ENCODE data around the gene TMEM132D.

Gene TMEM132D

DNA sequence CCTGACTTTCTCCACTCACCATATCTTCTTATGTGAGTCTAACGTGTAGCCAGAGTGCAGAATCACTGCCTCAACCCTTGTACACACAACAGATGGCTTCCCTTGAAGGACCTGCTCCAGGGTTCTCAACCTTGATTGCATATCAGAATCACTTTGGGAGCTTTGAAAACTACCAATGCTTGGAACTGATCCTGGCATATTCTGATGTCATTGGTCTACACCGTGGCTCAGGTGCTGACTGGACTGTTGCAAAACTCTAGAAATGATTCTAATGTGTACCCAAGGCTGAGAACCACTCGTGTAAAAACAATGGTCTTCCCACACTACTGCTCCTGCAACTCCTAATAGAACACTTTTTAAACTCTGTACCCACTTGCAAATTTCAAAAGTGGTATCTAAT lies 18.5 kb downstream of the TMEM132D start:
- Histone ChIP-seq H2AFZ (ENCODE audit: low read depth) (no peak overlapping the region), H4K20me1 (ENCODE audit: insufficient read depth) (no peaks in the 10 kb centered on the region), H3K4me1 (ENCODE audit: low read depth, poor library complexity, severe bottlenecking) (no peaks in the 10 kb centered on the region), H3K4me2 (no peak overlapping the region), H3K27me3 (ENCODE audit: insufficient read depth, low read depth) (no peaks in the 10 kb centered on the region), H3K36me3 (ENCODE audit: insufficient read depth) (no peaks in the 10 kb centered on the region), H3K79me2 (ENCODE audit: insufficient read depth, low read depth) (no peaks in the 10 kb centered on the region), H3K4me3 (IDR thresholded peaks at IDR 0.05; ENCODE audit: insufficient read depth, low read depth, low read length) (no peak overlapping the region), H3K27ac (no peak overlapping the region), H3K9ac (no peak overlapping the region)
- no peak for TF ChIP-seq CTCF (conservative IDR thresholded peaks at IDR 0.05; ENCODE audit: low read depth, low read length)

DNA sequence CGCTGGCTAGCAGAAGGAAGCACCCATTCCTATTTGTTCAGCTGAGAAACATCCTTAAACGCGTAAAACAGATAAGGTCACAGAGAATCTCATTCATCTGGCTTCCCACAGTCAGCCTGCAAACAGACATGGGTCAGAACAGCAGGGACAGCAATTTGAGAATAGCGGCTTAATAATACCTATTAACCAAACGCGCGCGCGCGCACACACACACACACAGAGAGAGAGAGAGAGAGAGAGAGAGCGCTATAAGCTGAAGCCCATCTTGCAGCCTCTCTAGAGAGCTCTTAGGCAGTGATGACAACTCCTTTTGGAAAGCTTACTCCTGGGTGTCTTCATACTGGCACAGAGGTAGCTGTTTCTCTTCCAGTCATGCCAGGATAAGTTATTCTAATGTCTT lies 26.4 kb downstream of the TMEM132D start:
- Histone ChIP-seq H3K79me2 (ENCODE audit: insufficient read depth, low read depth) (no peaks in the 10 kb centered on the region), H3K36me3 (ENCODE audit: insufficient read depth) (no peaks in the 10 kb centered on the region), H4K20me1 (ENCODE audit: insufficient read depth) (no peaks in the 10 kb centered on the region), H3K27ac (no peak overlapping the region), H3K9ac (no peak overlapping the region), H3K27me3 (ENCODE audit: insufficient read depth, low read depth) (no peaks in the 10 kb centered on the region), H3K4me1 (ENCODE audit: low read depth, poor library complexity, severe bottlenecking) (peaks cover 4% of the 10 kb centered on the region), H3K4me2 (no peak overlapping the region), H2AFZ (ENCODE audit: low read depth) (no peak overlapping the region), H3K4me3 (IDR thresholded peaks at IDR 0.05; ENCODE audit: insufficient read depth, low read depth, low read length) (no peak overlapping the region)
- TF ChIP-seq CTCF (conservative IDR thresholded peaks at IDR 0.05; ENCODE audit: low read depth, low read length): no peak

- Histone ChIP-seq H4K20me1 (ENCODE audit: insufficient read depth) (no peaks in the 10 kb centered on the region), H3K4me3 (IDR thresholded peaks at IDR 0.05; ENCODE audit: insufficient read depth, low read depth, low read length) (no peak overlapping the region), H3K27me3 (ENCODE audit: insufficient read depth, low read depth) (no peaks in the 10 kb centered on the region), H3K4me2 (no peak overlapping the region), H3K27ac (no peak overlapping the region), H3K36me3 (ENCODE audit: insufficient read depth) (no peaks in the 10 kb centered on the region), H3K9ac (no peak overlapping the region), H3K79me2 (ENCODE audit: insufficient read depth, low read depth) (no peaks in the 10 kb centered on the region), H2AFZ (ENCODE audit: low read depth) (no peak overlapping the region), H3K4me1 (ENCODE audit: low read depth, poor library complexity, severe bottlenecking) (peaks cover 4% of the 10 kb centered on the region)
- TF ChIP-seq CTCF (conservative IDR thresholded peaks at IDR 0.05; ENCODE audit: low read depth, low read length): no peak
Observed at GRCh38 chr12:129873833-129874208, 30.0 kb downstream of the TMEM132D start.

GRCh38 chr12:129873111-129873832 lies 30.6 kb downstream of the TMEM132D start:
- no peak overlapping the region for H3K27ac ChIP-seq
- no peak overlapping the region for H3K4me2 ChIP-seq
- H3K79me2 ChIP-seq (ENCODE audit: insufficient read depth, low read depth): no peaks in the 10 kb centered on the region
- H3K36me3 ChIP-seq (ENCODE audit: insufficient read depth): no peaks in the 10 kb centered on the region
- no peaks in the 10 kb centered on the region for H4K20me1 ChIP-seq (ENCODE audit: insufficient read depth)
- H3K4me1 ChIP-seq (ENCODE audit: low read depth, poor library complexity, severe bottlenecking): peaks cover 4% of the 10 kb centered on the region
- TF ChIP-seq CTCF (conservative IDR thresholded peaks at IDR 0.05; ENCODE audit: low read depth, low read length): no peak
- no peak overlapping the region for H3K4me3 ChIP-seq (IDR thresholded peaks at IDR 0.05; ENCODE audit: insufficient read depth, low read depth, low read length)
- no peak overlapping the region for H2AFZ ChIP-seq (ENCODE audit: low read depth)
- no peaks in the 10 kb centered on the region for H3K27me3 ChIP-seq (ENCODE audit: insufficient read depth, low read depth)
- H3K9ac ChIP-seq: no peak overlapping the region
